HT1080 (cell line): Measurements from ENCODE around the gene REG3A. TPM values are rescaled to one million over a fixed set of nuclear protein-coding genes. Genes with fewer than 3 reads are reported as not detected.
A peak's percentile ranks its signal among the peaks of the same experiment; 100 is the strongest.

Source experiments
- DNase-seq: peaks from one replicate; pipeline ENCODE4 v3.0.0-alpha.2; 2015; ENCODE audit warnings: low read depth
- polyA plus RNA-seq, 2 experiments: library from polyadenylated mRNA; depleted of rRNA; stranded (reverse); fragments of >200 nt; gene quantifications; 2 replicates each; pipeline ENCODE4 v1.2.3, GENCODE V29; 2015
- total RNA-seq: library from RNA; depleted of rRNA; stranded (reverse); fragments of >200 nt; shearing (Covaris generic); gene quantifications from 2 replicates; pipeline ENCODE4 v1.2.3, GENCODE V29; 2014; rRNA removed

Gene REG3A
- total RNA-seq: not detected in 2 replicates
- polyA plus RNA-seq (2015; cell fraction: cytosol; rRNA removed): not detected in 2 replicates
- polyA plus RNA-seq (2015; cell fraction: nucleus; rRNA removed): not detected in 2 replicates

DNA sequence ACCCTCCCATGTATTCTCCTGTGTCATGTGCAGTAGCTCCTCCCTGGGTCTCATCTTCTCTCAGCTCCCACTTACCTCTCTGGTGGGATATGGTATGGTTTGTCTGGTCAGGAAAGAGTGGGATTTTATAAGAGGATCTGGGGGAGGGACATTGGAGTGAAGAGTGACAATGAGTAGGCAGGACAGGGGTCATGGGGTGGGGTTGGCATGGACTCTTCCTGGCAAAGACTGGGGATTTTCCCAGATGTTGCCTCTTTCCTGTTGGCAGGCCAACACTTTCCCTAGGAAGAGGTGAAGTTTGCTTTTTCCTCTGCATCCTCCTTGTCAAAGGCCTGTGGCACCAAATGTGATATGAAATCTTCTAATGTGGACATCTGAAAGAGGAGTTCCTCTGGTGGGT, at the start of gene REG3A:
TSS of gene REG3A (minus strand) at position 101 of the 400 bp plus-strand sequence. CDS start 348 bp downstream, outside the sequence.
- DNase-seq: no peak

GRCh38 chr2:79200762-79201161, 41.2 kb upstream of the REG3A start:
- DNase-seq: no peak

DNA sequence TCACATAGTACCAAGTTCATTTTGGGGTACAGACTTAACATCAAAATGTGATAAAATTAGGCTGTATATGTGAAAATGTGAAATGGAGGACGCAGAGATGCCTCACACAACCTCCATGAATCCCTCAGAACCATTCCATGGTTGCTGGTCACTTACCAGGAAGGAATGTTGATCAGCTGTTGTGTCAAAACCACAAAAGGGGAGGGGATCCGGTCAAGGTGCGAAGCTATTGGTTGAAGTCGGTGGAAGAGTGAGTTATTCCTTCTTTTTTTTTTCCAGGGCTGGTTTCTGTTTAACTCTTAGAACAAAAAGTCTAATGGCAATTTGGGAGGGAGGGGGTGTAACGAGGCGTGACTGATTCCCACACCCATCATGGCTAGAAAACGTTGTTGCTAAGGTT, 32.3 kb upstream of the REG3A start:
- peak; percentile 39 for DNase-seq

- no peak for DNase-seq
Observed at GRCh38 chr2:79191081-79191480, 31.5 kb upstream of the REG3A start.

- DNase-seq: no peak
Observed at GRCh38 chr2:79189465-79189864, 29.9 kb upstream of the REG3A start.

DNA sequence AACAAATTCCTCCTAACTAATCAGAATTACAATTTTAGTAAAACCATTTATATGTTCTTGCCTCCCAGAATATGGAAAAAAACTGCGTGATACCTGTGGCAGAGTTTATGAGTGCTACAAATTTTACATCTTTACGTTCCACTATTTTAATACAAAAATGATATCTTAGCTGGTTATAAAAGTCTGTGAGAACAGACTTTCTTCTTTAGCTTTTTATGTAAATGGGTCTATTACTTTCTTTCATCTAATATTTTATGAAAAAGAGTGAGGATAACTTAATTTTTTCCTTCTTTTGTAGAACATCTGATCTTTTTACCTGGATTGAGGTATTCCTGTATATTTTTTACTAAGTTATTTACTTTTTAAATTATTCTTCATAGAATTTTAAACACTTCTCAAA, 22.1 kb upstream of the REG3A start:
- no peak for DNase-seq

- no peak for DNase-seq
Observed at GRCh38 chr2:79180092-79180491, 20.5 kb upstream of the REG3A start.

GRCh38 chr2:79179036-79179435, 19.5 kb upstream of the REG3A start:
- no peak for DNase-seq

GRCh38 chr2:79178076-79178674, 18.6 kb upstream of the REG3A start:
- no peak for DNase-seq

- no peak for DNase-seq
Observed at GRCh38 chr2:79171348-79171958, 11.9 kb upstream of the REG3A start.

GRCh38 chr2:79162801-79163200, 3.2 kb upstream of the REG3A start:
- no peak for DNase-seq

- DNase-seq: no peak
Observed at GRCh38 chr2:79162132-79162531, 2.6 kb upstream of the REG3A start.

- DNase-seq: no peak
Observed at GRCh38 chr2:79159030-79159429, 523 bp downstream of the REG3A start.

DNA sequence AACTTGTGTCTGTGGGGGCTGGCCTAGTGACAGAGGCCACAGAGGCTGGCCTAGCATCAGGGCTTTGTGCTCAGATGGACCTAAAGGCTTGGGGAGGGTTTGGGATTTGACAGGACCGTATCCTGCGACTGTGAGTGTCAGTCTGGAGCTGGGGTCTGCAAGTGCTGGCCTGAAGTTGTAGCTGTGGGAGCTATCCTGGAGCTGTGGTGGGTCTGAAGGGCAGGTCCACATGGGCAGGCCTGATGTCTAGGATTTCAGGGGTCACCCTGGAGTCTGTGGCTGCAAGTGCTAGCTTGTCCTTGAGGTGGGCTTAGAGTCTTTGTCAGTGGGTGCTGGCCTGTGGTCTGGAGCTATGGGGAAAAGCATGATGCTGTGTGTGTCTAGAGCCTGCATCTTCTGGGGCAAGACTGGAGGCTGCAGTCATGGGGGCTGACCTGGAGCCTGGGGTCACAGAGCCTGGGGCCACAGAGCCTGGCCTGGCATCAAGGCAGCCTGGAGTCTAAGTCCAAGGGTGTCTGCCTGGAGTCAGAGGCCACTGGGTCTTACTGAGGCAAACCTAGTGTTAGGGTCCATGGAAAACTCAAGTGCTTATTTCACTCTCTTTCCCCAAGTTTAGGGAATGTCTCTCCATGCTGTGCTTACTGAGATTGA, 3.6 kb downstream of the REG3A start:
- no peak for DNase-seq

DNA sequence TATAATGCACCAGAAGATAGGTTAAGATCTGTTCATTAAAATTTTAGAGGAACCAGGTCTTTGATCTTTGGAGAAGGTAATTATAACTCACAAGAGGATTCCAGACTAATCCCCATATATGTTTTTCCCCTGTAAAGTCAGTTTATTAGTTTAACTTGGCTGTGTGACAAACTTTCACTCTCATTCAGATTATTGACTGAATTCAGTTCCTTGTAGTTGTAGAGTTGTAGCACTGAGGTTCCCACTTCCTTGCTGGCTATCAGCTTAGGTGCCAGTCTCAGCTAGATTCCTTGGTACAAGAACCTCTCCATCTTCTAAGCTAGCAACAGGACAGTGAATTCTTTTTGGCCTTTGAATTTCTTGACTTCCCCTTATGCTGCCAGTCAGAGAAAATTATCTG, 20.1 kb downstream of the REG3A start:
- no peak for DNase-seq

GRCh38 chr2:79138385-79138784, 21.2 kb downstream of the REG3A start:
- DNase-seq: no peak

DNA sequence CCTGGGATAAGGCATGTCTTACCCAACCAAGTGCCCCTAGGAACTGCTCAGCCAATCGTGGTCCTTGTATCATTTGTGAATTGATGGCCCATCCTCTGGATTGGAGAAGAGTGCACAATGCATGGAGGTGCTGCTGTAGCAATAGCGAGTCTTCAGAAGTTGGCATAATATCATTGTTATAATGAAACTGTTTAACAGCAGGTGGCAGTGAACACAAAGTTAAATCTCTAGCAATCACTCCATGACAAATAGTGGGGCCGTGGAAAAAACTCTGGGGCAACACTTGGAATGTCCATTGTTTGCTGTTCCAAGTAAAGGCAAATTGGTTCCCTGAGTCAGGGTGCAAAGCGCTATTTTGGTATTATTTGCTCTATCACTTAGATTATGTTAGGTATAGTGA, 27.9 kb downstream of the REG3A start:
- DNase-seq: no peak

- no peak for DNase-seq
Observed at GRCh38 chr2:79129804-79130203, 29.7 kb downstream of the REG3A start.

DNA sequence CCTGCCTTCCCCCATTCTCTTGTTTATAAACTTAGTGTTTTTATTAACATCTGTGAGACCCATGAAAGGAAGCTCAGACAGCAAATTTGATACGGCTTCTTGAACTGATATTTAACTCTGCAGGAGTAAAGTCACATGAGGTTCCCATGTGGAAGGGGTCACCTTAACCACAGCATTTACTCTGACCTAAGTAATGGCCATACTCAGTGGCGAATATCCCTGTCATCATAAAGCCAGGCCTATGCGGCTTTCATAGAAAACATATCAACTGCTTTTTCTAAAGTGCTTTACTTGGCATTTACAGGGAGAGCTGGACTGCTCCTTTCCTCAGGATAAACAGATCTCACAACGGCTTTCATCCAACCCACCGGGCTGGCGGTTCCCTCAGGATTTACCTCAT, 30.3 kb downstream of the REG3A start:
- DNase-seq: no peak

GRCh38 chr2:79128406-79128805, 31.1 kb downstream of the REG3A start:
- no peak for DNase-seq

DNA sequence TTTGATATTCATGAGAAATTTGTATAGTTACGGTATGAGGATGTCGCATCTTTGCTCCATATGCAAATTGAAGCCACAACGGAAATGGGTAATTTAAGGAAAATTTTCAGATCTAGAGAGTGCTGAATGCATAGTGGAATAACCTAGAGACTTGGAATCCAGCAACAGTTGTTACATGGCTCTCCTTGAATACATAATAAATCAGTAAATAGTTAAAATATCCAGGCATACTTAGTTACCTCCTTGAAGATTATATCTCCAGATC, 33.9 kb downstream of the REG3A start:
- no peak for DNase-seq

DNA sequence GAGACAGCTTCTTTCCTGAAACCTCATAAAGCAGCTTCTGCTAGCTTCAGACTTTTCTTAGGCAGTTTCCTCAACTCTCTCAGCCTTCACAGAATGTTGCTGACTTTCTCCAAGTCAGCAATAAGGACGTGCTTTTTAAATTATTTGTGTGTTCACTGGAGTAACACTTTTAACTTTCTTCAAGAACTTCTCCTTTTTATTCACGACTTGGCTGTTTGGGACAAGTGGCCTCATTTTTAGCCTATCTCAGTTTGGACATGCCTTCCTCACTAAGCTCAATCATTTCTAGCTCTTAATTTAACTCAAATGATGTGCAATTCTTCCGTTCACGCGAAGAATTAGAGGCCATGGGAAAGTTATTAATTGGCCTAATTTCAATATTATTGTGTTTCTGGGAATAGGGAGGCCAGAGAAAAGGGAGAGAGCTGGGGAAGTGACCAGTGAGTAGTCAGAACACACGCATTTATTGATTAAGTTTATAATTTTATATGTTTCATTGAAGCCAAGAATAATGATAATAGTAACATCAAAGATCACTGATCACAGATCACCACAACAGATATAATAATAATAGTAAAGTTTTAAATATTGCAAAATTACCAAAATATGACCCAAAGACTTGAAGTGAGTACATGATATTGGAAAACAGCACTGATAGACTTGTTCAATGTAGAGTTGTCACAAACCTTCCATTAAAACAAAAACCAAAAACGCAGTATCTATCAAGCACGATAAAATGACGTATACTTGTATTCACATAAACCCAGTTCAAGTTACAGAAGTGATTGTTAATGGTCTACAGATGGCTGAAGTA, 34.4 kb downstream of the REG3A start:
- no peak for DNase-seq
